Gastrocnemius medialis (tissue), 4 donors: ENCODE data around the gene VIM. TPM values are rescaled to one million over a fixed set of nuclear protein-coding genes. Genes with fewer than 3 reads are reported as not detected.
A peak's percentile ranks its signal among the peaks of the same experiment; 100 is the strongest.

Source experiments
- ATAC-seq, 2 donors: fragments of 150-250 bp; one replicate each; pipeline ENCODE4 v1.9.1; 2016
- DNase-seq, 2 donors: peaks; one replicate each; pipeline ENCODE4 v3.0.0-alpha.2; 2019
- H3K27ac ChIP-seq, 4 donors: fragments of 200-600 bp; sonication (generic); 1 replicate in 1 of 4; 2 replicates in 3 of 4; pipeline ENCODE4 v1.5.1; 2016 to 2018; ENCODE audit warnings: mild to moderate bottlenecking in 2 of 4, moderate library complexity in 1 of 4
- H3K27me3 ChIP-seq, 3 donors: fragments of 200-600 bp; sonication (generic) in 2 of 3; 1 replicate in 1 of 3; 2 replicates in 2 of 3; pipeline versions ENCODE4 v1.5.1 to v1.6.0; 2016 to 2019; ENCODE audit warnings: mild to moderate bottlenecking in 1 of 3, moderate library complexity in 1 of 3
- H3K36me3 ChIP-seq, 2 donors: fragments of 200-600 bp; sonication (generic) in 1 of 2; one replicate each; pipeline ENCODE4 v1.5.1; 2017 to 2018
- H3K4me1 ChIP-seq, 2 donors: fragments of 200-600 bp; sonication (generic) in 1 of 2; one replicate each; pipeline ENCODE4 v1.5.1; 2016 to 2017; ENCODE audit warnings: mild to moderate bottlenecking in 2 of 2
- H3K4me3 ChIP-seq, 4 donors: fragments of 200-600 bp; sonication (generic) in 3 of 4; 1 replicate in 1 of 4; 2 replicates in 3 of 4; pipeline ENCODE4 v1.5.1; 2016 to 2019; ENCODE audit warnings: mild to moderate bottlenecking in 2 of 4
- H3K9me3 ChIP-seq, 3 donors: fragments of 200-600 bp; sonication (generic) in 2 of 3; 1 replicate in 1 of 3; 2 replicates in 2 of 3; pipeline ENCODE4 v1.5.1; 2016 to 2019
- CTCF ChIP-seq, 5 experiments: fragments of 450-650 bp in 3 of 5; fragments of 200-600 bp in 2 of 5; sonication (generic) in 2 of 5; IDR thresholded peaks in 4 of 5; conservative IDR thresholded peaks in 1 of 5; 1 replicate in 4 of 5; 2 replicates in 1 of 5; pipeline ENCODE4 v1.5.1; 2016 to 2019; ENCODE audit warnings: antibody characterized with exemption in 5 of 5, mild to moderate bottlenecking in 3 of 5, moderate library complexity in 3 of 5
- POLR2A ChIP-seq, 2 donors: fragments of 450-650 bp; IDR thresholded peaks; one replicate each; pipeline ENCODE4 v1.6.1; 2017; ENCODE audit warnings: antibody characterized with exemption in 2 of 2, mild to moderate bottlenecking in 2 of 2, moderate library complexity in 2 of 2
- in situ Hi-C, 4 donors: fragments of 200-750 bp; cut with MboI; loops; one replicate each; pipeline versions ENCODE4 v1.15.0 to v1.8.0; 2017; ENCODE audit warnings: low sequenced_read_pairs in 4 of 4
- intact Hi-C: fragments of 100-400 bp; cut with DNase I; formaldehyde crosslinking; loops from one replicate; pipeline ENCODE4 v1.15.1; 2023; ENCODE audit warnings: low total_unique reads
- total RNA-seq, 4 donors: library from RNA; depleted of rRNA; stranded (reverse); fragments of >200 nt; gene quantifications; one replicate each; pipeline versions ENCODE4 v1.1.0 to v1.2.3, GENCODE V29; 2016

VIM gene
- total RNA-seq, 4 donors from 2014 or later = 355 to 835 (median 589) TPM

DNA sequence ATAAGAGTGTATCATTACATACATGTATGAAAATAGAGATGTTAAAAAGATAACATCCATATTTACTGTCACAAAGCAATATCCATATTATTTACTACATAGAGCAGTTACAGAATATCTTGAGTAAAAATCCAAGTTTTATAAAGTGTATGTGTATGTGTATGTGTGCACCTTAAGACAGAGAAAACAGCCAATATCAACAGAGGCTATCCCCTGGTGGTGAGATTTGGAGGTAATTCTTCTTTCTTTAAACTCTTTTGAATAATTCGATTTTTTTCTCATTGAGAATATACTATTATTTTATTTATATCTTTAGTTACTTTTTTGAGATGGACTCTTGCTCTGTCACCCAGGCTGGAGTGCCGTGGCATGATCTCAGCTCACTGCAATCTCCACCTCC is 44.9 kb upstream of the VIM start:
- no peak for DNase-seq
- in situ Hi-C loops (no loop called here), intact Hi-C loops (no loop called here)
- Histone ChIP-seq H3K4me1 (peaks cover 0 to 4% of the 10 kb centered on the region in 2 donors), H3K36me3 (no peaks in the 10 kb centered on the region), H3K9me3 (no peaks in the 10 kb centered on the region), H3K4me3 (no peak overlapping the region), H3K27me3 (no peaks in the 10 kb centered on the region), H3K27ac (no peak overlapping the region)
- no peak for TF ChIP-seq POLR2A (IDR thresholded peaks at IDR 0.05)
- TF ChIP-seq CTCF (IDR thresholded peaks at IDR 0.05 in 4 of 5, conservative IDR thresholded peaks at IDR 0.05 in 1 of 5) = peak in 1 of 5 experiments; percentile 16
- ATAC-seq = no peak

GRCh38 chr10:17185873-17186272 is 42.2 kb upstream of the VIM start:
- no peaks in the 10 kb centered on the region for H3K36me3 ChIP-seq
- intact Hi-C loops (no loop called here), in situ Hi-C loops (no loop called here)
- no peak overlapping the region for H3K4me3 ChIP-seq
- peaks cover 0 to 4% of the 10 kb centered on the region in 2 donors for H3K4me1 ChIP-seq
- DNase-seq (no peak), ATAC-seq (no peak)
- no peak for TF ChIP-seq POLR2A (IDR thresholded peaks at IDR 0.05)
- TF ChIP-seq CTCF (IDR thresholded peaks at IDR 0.05 in 4 of 5, conservative IDR thresholded peaks at IDR 0.05 in 1 of 5) = no peak
- no peaks in the 10 kb centered on the region for H3K27me3 ChIP-seq
- H3K9me3 ChIP-seq = no peaks in the 10 kb centered on the region
- no peak overlapping the region for H3K27ac ChIP-seq

GRCh38 chr10:17188644-17189172 is 39.3 kb upstream of the VIM start:
- H3K4me3 ChIP-seq = no peak overlapping the region
- no peak for DNase-seq
- H3K27me3 ChIP-seq = no peaks in the 10 kb centered on the region
- H3K36me3 ChIP-seq = no peaks in the 10 kb centered on the region
- no peak for ATAC-seq
- in situ Hi-C loops = no loop called here
- H3K4me1 ChIP-seq = no peaks in the 10 kb centered on the region
- H3K9me3 ChIP-seq = no peaks in the 10 kb centered on the region
- no peak overlapping the region for H3K27ac ChIP-seq
- no peak for TF ChIP-seq POLR2A (IDR thresholded peaks at IDR 0.05)
- no peak for TF ChIP-seq CTCF (IDR thresholded peaks at IDR 0.05 in 4 of 5, conservative IDR thresholded peaks at IDR 0.05 in 1 of 5)
- intact Hi-C loops = no loop called here

- Histone ChIP-seq H3K4me3 (no peak overlapping the region), H3K36me3 (no peaks in the 10 kb centered on the region), H3K9me3 (no peaks in the 10 kb centered on the region), H3K27me3 (no peaks in the 10 kb centered on the region), H3K4me1 (no peaks in the 10 kb centered on the region), H3K27ac (no peak overlapping the region)
- intact Hi-C loops (no loop called here), in situ Hi-C loops (no loop called here)
- no peak for ATAC-seq
- no peak for TF ChIP-seq POLR2A (IDR thresholded peaks at IDR 0.05)
- TF ChIP-seq CTCF (IDR thresholded peaks at IDR 0.05 in 4 of 5, conservative IDR thresholded peaks at IDR 0.05 in 1 of 5) = no peak
- DNase-seq = no peak
Observed at GRCh38 chr10:17190602-17191001, 37.4 kb upstream of the VIM start.

- Histone ChIP-seq H3K4me1 (peaks cover 8 to 12% of the 10 kb centered on the region in 2 donors), H3K9me3 (no peaks in the 10 kb centered on the region), H3K27me3 (no peaks in the 10 kb centered on the region), H3K27ac (no peak overlapping the region), H3K4me3 (no peak overlapping the region), H3K36me3 (no peaks in the 10 kb centered on the region)
- in situ Hi-C loops (no loop called here), intact Hi-C loops (no loop called here)
- no peak for TF ChIP-seq POLR2A (IDR thresholded peaks at IDR 0.05)
- no peak for TF ChIP-seq CTCF (IDR thresholded peaks at IDR 0.05 in 4 of 5, conservative IDR thresholded peaks at IDR 0.05 in 1 of 5)
- DNase-seq (no peak), ATAC-seq (no peak)
Observed at GRCh38 chr10:17195083-17195482, 33.0 kb upstream of the VIM start.
